Stimulated activated CD8-positive, alpha-beta memory T cell treated with anti-CD3 and anti-CD28 coated beads, Interleukin-15, amount 100 ng/mL, for 1 hour (primary cell): ENCODE results near the gene GPC6.

Experiments used
- DNase-seq: peaks from one replicate; pipeline ENCODE4 v3.0.0-alpha.2; 2020; ENCODE audit warnings: low read depth

Gene GPC6

GRCh38 chr13:93603043-93603442 lies 376.4 kb downstream of the GPC6 start:
- no peak for DNase-seq

GRCh38 chr13:93614776-93615175 lies 388.2 kb downstream of the GPC6 start:
- DNase-seq: no peak

- DNase-seq: no peak
Measured at GRCh38 chr13:93620181-93620765, 393.7 kb downstream of the GPC6 start.

GRCh38 chr13:93621051-93621450 lies 394.4 kb downstream of the GPC6 start:
- DNase-seq: no peak

- DNase-seq: no peak
Measured at GRCh38 chr13:93621966-93622365, 395.4 kb downstream of the GPC6 start.

- no peak for DNase-seq
Measured at GRCh38 chr13:93624311-93624777, 397.7 kb downstream of the GPC6 start.

- DNase-seq: no peak
Measured at GRCh38 chr13:93625536-93625935, 398.9 kb downstream of the GPC6 start.

- no peak for DNase-seq
Measured at GRCh38 chr13:93628136-93628797, 401.7 kb downstream of the GPC6 start.

GRCh38 chr13:93635616-93636032 lies 409.0 kb downstream of the GPC6 start:
- DNase-seq: no peak

- DNase-seq: no peak
Measured at GRCh38 chr13:93637852-93638251, 411.2 kb downstream of the GPC6 start.

GRCh38 chr13:93640452-93640851 lies 413.8 kb downstream of the GPC6 start:
- no peak for DNase-seq

- no peak for DNase-seq
Measured at GRCh38 chr13:93646245-93646644, 419.6 kb downstream of the GPC6 start.

- no peak for DNase-seq
Measured at GRCh38 chr13:93649496-93649895, 422.9 kb downstream of the GPC6 start.

GRCh38 chr13:93653776-93654175 lies 427.2 kb downstream of the GPC6 start:
- DNase-seq: no peak

GRCh38 chr13:93655154-93655553 lies 428.5 kb downstream of the GPC6 start:
- DNase-seq: no peak

- DNase-seq: no peak
Measured at GRCh38 chr13:93660391-93661063, 433.9 kb downstream of the GPC6 start.

GRCh38 chr13:93670866-93671265 lies 444.3 kb downstream of the GPC6 start:
- DNase-seq: no peak

GRCh38 chr13:93672996-93673395 lies 446.4 kb downstream of the GPC6 start:
- DNase-seq: no peak

GRCh38 chr13:93673885-93674284 lies 447.3 kb downstream of the GPC6 start:
- DNase-seq: no peak

- no peak for DNase-seq
Measured at GRCh38 chr13:93674337-93674755, 447.7 kb downstream of the GPC6 start.

- no peak for DNase-seq
Measured at GRCh38 chr13:93680329-93680728, 453.7 kb downstream of the GPC6 start.

- DNase-seq: no peak
Measured at GRCh38 chr13:93685900-93686299, 459.3 kb downstream of the GPC6 start.

- DNase-seq: no peak
Measured at GRCh38 chr13:93686399-93686798, 459.8 kb downstream of the GPC6 start.
